ENCODE measurements around the gene CD74.
"Not testable (repeated sequence)": the region's sequence is repeated elsewhere in the genome, so short reads cannot be mapped to it uniquely, and the experiment has no call there.

CD74 gene

DNA sequence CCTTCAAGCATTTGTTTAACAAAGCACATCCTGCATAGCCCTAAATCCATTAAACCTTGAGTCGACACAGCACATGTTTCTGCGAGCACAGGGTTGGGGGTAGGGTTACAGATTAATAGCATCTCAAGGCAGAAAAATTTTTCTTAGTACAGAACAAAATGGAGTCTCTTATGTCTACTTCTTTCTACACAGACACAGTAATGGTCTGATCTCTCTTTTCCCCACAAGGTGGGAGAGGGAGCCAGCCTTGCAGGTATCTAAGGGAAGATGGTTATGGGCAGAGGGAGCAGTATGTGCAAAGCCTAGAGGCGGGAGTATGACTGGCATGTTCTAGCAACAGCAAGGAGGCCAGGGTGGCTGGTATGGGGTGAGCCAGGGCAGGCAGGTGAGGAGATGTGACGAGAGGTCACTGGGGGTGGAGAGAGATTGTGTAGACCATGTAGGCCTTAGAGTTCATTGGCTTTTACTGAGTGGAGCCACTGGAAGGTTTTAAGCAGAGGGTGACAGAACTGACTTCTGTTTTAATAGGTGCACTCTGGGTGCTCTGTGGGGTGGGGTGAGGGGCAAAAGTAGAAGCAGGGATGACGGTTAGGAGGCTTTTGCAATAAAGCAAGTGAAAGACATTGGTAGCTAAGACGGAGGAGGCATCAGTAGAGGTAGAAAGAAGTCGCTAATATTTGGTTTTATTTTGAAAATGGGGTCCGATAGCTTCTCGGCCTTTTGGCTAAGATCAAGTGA lies 42.0 kb upstream of the CD74 start:
- no peak overlapping the region for H3K4me3 ChIP-seq
- DNase-seq (ENCODE audit: low spot score), result no peak
- no peak overlapping the region for H3K27ac ChIP-seq
- TF ChIP-seq, protein P1, sequence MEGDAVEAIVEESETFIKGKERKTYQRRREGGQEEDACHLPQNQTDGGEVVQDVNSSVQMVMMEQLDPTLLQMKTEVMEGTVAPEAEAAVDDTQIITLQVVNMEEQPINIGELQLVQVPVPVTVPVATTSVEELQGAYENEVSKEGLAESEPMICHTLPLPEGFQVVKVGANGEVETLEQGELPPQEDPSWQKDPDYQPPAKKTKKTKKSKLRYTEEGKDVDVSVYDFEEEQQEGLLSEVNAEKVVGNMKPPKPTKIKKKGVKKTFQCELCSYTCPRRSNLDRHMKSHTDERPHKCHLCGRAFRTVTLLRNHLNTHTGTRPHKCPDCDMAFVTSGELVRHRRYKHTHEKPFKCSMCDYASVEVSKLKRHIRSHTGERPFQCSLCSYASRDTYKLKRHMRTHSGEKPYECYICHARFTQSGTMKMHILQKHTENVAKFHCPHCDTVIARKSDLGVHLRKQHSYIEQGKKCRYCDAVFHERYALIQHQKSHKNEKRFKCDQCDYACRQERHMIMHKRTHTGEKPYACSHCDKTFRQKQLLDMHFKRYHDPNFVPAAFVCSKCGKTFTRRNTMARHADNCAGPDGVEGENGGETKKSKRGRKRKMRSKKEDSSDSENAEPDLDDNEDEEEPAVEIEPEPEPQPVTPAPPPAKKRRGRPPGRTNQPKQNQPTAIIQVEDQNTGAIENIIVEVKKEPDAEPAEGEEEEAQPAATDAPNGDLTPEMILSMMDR (IDR thresholded peaks at IDR 0.05), result no peak

DNA sequence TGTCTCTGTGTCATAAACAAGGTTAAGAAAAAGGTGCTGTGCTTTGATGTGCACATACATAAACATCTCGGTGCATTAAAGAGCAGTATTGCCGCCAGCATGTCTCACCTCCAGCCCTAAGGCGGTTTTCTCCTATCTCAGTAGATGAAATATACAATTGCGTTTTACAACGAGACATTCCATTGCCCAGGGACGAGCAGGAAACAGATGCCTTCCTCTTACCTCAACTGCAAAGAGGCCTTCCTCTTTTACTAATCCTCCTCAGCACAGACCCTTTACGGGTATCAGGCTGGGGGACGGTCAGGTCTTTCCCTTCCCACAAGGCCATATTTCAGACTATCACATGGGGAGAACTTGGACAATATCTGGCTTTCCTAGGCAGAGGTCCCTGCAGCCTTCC lies 41.3 kb upstream of the CD74 start:
- not testable (repeated sequence) for H3K27ac ChIP-seq; H3K4me3 ChIP-seq; DNase-seq (ENCODE audit: low spot score)

DNA sequence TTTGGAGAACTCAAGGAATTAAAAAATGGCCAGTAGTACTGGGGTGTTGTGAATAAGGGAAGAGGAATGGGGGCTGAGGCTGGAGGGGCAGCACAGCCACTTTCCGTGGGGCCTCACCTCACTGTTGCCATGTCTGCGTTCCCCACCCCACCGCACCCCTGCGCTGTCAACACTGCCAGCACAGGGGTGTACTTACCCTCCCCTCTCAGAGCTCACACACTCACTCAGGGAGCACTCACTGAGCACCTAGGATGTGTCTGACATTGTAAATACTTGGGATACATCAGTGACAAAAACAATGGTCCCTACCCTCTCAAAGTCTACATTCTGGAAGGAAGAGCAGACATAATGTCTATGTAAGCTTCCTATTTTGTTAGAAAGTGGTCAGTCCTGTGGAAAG lies 40.2 kb upstream of the CD74 start:
- H3K4me3 ChIP-seq, result no peak overlapping the region
- H3K27ac ChIP-seq, result no peak overlapping the region
- TF ChIP-seq, protein P1 (IDR thresholded peaks at IDR 0.05), result no peak
- DNase-seq (ENCODE audit: low spot score), result no peak

DNA sequence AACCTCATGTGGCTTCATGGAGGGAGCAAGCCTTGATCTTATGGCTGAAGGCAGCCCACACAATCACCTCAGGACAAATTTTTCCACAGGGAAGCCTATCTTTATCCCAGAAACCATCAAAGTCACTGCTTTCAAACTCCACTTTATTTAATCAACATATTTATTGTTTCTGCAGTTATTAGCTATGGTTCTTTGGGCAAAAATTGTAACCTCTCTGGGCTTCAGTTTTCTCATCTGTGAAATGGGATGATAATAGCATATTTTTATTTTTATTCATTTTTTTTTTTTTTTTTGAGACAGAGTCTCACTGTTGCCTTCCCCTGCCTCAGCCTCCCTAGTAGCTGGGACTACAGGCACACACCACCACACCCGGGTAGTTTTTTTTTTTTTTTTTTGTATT lies 38.9 kb upstream of the CD74 start:
- TF ChIP-seq, protein P1 (IDR thresholded peaks at IDR 0.05), result no peak
- DNase-seq (ENCODE audit: low spot score), result no peak
- H3K4me3 ChIP-seq, result no peak overlapping the region
- H3K27ac ChIP-seq, result no peak overlapping the region

DNA sequence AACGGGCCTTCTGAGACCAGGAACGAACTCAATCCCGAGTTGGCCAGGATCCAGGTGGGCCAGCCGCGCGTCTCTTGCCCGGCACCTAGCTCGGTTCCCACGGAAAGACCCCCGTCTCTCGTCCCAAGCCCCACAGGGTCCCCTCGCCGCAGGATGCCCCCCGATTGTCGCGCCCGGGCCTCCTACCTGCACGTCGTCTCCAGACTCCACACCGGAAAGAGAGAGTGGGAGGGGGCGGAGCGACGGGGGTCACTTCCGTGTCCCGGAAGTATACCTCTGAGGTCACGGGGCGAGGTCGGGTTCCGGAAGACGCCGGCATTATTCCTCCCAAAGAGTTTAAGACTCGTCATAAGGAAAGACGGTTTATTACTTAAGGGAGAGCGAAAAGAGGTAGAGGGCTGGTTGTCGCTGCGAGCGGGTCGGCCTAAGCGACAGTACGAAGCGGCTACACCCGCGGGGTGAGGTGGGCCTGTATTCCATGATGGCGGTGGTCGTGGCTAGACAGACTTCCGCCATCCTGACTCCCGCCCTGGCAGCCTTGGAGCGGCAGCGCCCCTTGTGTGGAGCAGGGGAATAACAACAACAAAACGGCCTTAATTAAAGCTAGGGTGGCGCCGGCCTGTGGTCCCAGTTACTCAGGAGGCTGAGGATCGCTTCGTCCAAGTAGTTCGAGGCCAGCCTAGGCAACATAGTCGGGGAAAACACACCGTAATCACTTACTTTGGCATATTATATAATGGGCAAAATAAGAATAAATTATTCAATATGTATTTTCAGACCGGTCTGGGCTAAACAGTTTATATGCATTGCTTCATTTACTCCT lies 37.0 kb upstream of the CD74 start, which contains the start of gene RPS14:
RPS14 (minus strand) TSS at position 223 of the 823 bp plus-strand sequence. CDS start 2,006 bp downstream, outside the sequence.
- Histone ChIP-seq H3K4me3 (peak within 1 kb of the TSS; percentile 78), H3K27ac (peak within 1 kb of the TSS; percentile 90 to 95)
- DNase-seq (ENCODE audit: low spot score), result peak; percentile 98
- TF ChIP-seq, protein P1 (IDR thresholded peaks at IDR 0.05), result peak; percentile 89

DNA sequence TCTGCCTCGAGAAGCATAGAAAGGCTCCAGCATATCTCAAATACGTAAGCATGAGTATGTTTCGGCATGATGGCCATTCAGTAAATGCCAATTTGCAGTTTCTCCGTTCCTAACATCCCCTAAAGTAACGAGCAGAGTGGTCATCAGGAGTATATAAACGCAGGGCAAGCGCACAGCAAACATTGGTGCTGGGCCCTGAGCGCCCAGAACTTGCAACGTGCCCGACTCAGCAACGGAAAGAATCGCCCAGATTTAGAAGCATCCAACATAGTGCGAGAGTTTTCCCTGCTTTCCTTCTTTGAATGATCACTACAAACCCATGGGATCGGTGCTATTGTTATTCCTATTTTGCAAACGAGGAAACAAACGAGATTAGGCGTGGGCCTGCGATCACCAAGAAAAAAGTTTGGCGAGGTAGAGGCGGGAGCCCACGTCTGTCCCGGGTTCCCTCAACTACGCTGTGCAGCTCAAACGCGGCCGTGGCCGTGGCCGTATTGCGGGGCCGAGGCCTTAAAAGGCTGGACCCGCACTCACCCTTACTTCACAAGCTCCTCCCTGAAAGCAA lies 36.3 kb upstream of the CD74 start:
- Histone ChIP-seq H3K27ac (peak overlapping the region; percentile 90 to 95), H3K4me3 (peak overlapping the region; percentile 78)
- TF ChIP-seq, protein P1 (IDR thresholded peaks at IDR 0.05), result no peak
- no peak for DNase-seq (ENCODE audit: low spot score)

DNA sequence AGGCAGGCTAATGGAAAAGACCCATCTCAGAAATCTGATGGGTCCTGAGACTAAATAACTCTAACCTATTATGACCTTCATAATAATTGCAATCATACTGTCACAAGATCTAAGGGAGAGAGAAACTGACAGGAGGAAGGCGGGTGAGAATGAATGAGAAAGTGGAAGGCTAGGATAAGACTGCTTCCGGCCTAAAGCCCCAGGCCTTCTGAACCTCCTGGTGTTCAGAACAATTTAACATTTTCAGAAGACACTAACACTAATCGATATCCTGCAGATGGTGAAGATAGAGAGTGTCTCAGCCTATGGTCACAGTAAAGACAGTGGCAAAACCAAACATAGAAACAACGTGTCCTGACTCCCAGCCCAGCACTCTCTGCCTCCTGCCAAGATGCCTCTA lies 35.6 kb upstream of the CD74 start:
- H3K27ac ChIP-seq, result peak overlapping the region; percentile 90 to 95
- TF ChIP-seq, protein P1 (IDR thresholded peaks at IDR 0.05), result no peak
- no peak for DNase-seq (ENCODE audit: low spot score)

More for the DNA sequence above, 35.6 kb upstream of the CD74 start:
- peak overlapping the region; percentile 78 for H3K4me3 ChIP-seq
